ENCODE data around the gene FAM107B. TPM values are rescaled to one million over a fixed set of nuclear protein-coding genes. Genes with fewer than 3 reads are reported as not detected.
A peak's percentile ranks its signal among the peaks of the same experiment; 100 is the strongest.

Gene FAM107B
- polyA plus RNA-seq, 6 donors from 2014 or later, result 112 to 259 (median 159) TPM

- peaks cover 15 to 16% of the 10 kb centered on the region in 2 donors for H3K36me3 Mint-ChIP-seq
- ATAC-seq (ENCODE audit: low read depth in 2 of 2), result no peak
- H3K27ac Mint-ChIP-seq, result peak overlapping the region in 1 of 6 donors; percentile 12
- H3K4me1 Mint-ChIP-seq, result peaks cover 0 to 3% (median 0%) of the 10 kb centered on the region in 3 donors
- peaks cover 0 to 24% (median 10%) of the 10 kb centered on the region in 7 donors for H3K9me3 Mint-ChIP-seq
- no peak for DNase-seq
- H3K4me3 Mint-ChIP-seq, result no peak overlapping the region
- peaks cover 33 to 48% (median 45%) of the 10 kb centered on the region in 3 donors for H3K27me3 Mint-ChIP-seq
These were observed 287.8 kb downstream of the FAM107B start for GRCh38 chr10:14486777-14487487.

DNA sequence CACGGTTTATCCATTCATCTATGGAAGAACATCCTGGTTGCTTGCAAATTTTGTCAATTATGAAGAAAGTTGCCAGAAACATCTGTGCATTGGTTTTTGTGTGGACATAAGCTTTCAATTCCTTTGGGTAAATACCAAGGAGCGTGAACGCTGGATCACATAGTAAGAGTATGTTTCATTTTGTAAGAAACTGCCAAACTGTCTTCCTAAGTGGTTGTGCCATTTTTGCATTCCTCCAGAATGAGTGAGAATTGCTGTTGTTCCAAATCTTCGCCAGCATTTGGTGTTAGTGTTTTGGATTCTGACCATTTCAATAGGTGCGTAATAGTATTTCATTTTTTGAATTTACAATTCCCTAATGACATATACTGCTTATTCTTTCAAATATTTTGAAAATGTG is 288.7 kb downstream of the FAM107B start:
- no peak for DNase-seq
- H3K36me3 Mint-ChIP-seq, result peaks cover 15 to 16% of the 10 kb centered on the region in 2 donors
- H3K27ac Mint-ChIP-seq, result peak overlapping the region in 1 of 6 donors; percentile 21
- no peak overlapping the region for H3K4me3 Mint-ChIP-seq
- peaks cover 33 to 48% (median 45%) of the 10 kb centered on the region in 3 donors for H3K27me3 Mint-ChIP-seq
- peaks cover 0 to 3% (median 0%) of the 10 kb centered on the region in 3 donors for H3K4me1 Mint-ChIP-seq
- H3K9me3 Mint-ChIP-seq, result peaks cover 0 to 24% (median 10%) of the 10 kb centered on the region in 7 donors
- ATAC-seq (ENCODE audit: low read depth in 2 of 2), result no peak

DNA sequence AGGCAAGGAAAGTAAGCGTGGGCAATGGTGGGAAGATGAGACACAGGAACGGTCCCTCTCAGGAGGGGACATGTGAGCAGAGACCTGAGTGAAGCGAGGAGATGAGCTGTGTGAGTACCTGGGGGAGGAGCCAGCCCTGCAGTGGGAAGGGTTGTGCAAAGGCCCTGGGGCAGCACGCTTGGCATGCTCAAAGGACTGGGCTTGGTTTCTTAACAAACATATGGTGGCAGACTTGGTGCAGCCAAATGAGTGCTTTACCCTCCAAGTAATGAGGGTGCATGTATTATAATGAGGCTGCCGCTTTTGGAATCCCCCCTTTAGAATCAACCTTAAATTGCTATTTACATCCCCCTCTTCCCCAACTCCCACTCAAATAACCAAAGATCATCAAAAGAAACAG is 291.3 kb downstream of the FAM107B start:
- no peak for ATAC-seq (ENCODE audit: low read depth in 2 of 2)

DNA sequence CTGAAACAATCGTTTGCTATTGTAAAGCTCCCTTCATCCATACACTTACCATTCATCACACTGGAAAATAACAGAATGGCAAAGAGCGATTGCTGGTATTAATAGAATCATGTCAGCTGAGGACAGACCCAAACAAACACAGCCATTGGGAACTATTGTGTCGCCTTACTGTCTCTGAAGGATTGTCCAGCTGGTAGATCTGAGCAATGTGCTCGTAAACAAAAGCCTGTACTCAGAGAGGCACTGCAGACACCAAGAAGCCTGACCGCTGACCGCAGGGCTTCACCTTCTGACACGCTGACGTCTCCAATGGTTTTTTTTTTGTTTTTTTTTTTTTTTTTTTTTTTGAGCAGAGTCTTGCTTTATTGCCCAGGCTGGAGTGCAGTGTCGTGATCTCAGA is 292.9 kb downstream of the FAM107B start:
- ATAC-seq (ENCODE audit: low read depth in 2 of 2) (no peak), DNase-seq (no peak)
- Mint-ChIP-seq H3K4me1 (peaks cover 0 to 3% (median 1%) of the 10 kb centered on the region in 3 donors), H3K27me3 (peaks cover 34 to 46% (median 36%) of the 10 kb centered on the region in 3 donors), H3K36me3 (peaks cover 14 to 16% of the 10 kb centered on the region in 2 donors), H3K27ac (no peak overlapping the region), H3K9me3 (peaks cover 0 to 24% (median 10%) of the 10 kb centered on the region in 7 donors), H3K4me3 (no peak overlapping the region)

More for the DNA sequence above, 291.3 kb downstream of the FAM107B start:
- peaks cover 0 to 3% (median 0%) of the 10 kb centered on the region in 3 donors for H3K4me1 Mint-ChIP-seq
- peaks cover 0 to 24% (median 10%) of the 10 kb centered on the region in 7 donors for H3K9me3 Mint-ChIP-seq
- peaks cover 36 to 46% (median 45%) of the 10 kb centered on the region in 3 donors for H3K27me3 Mint-ChIP-seq
- H3K4me3 Mint-ChIP-seq, result peak overlapping the region in 1 of 8 donors; percentile 2
- no peak for DNase-seq
- peaks cover 15 to 16% of the 10 kb centered on the region in 2 donors for H3K36me3 Mint-ChIP-seq
- no peak overlapping the region for H3K27ac Mint-ChIP-seq

GRCh38 chr10:14481014-14481413 is 293.7 kb downstream of the FAM107B start:
- ATAC-seq (ENCODE audit: low read depth in 2 of 2), result no peak
- Mint-ChIP-seq H3K36me3 (peaks cover 7 to 16% of the 10 kb centered on the region in 2 donors), H3K27ac (peak overlapping the region in 1 of 6 donors; percentile 59), H3K27me3 (peaks cover 32 to 41% (median 37%) of the 10 kb centered on the region in 3 donors), H3K9me3 (peaks cover 0 to 24% (median 10%) of the 10 kb centered on the region in 7 donors), H3K4me3 (no peak overlapping the region), H3K4me1 (peaks cover 0 to 3% (median 1%) of the 10 kb centered on the region in 3 donors)
- DNase-seq, result no peak

- Mint-ChIP-seq H3K9me3 (peaks cover 0 to 12% (median 3%) of the 10 kb centered on the region in 7 donors), H3K27me3 (peaks cover 29 to 33% (median 31%) of the 10 kb centered on the region in 3 donors), H3K4me1 (peaks cover 0 to 1% (median 0%) of the 10 kb centered on the region in 3 donors), H3K36me3 (peaks cover 0 to 4% of the 10 kb centered on the region in 2 donors), H3K27ac (no peak overlapping the region), H3K4me3 (no peak overlapping the region)
- DNase-seq (no peak), ATAC-seq (ENCODE audit: low read depth in 2 of 2) (no peak)
These were observed 296.1 kb downstream of the FAM107B start for GRCh38 chr10:14478604-14479003.

- H3K4me1 Mint-ChIP-seq, result peaks cover 0 to 1% (median 0%) of the 10 kb centered on the region in 3 donors
- H3K36me3 Mint-ChIP-seq, result peaks cover 0 to under 1% of the 10 kb centered on the region in 2 donors
- peaks cover 25 to 29% (median 27%) of the 10 kb centered on the region in 3 donors for H3K27me3 Mint-ChIP-seq
- no peak overlapping the region for H3K27ac Mint-ChIP-seq
- ATAC-seq (ENCODE audit: low read depth in 2 of 2) (no peak), DNase-seq (no peak)
- peaks cover 0 to 8% (median 0%) of the 10 kb centered on the region in 7 donors for H3K9me3 Mint-ChIP-seq
- no peak overlapping the region for H3K4me3 Mint-ChIP-seq
These were observed 296.5 kb downstream of the FAM107B start for GRCh38 chr10:14478201-14478600.

DNA sequence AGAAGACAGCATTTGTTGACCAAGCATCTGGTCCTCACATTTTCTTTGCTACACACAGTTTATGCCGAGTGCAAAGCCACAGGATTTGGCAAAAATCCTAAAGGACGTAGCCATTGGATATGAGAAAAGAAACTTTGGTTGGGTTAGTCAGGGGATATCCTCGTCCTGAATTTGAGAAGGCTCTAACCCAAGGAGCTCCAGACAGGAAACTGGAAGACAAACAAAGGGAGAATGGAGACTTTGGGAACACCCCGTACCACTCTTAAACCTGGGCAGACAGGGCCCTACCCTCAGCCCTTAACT is 297.3 kb downstream of the FAM107B start:
- H3K27me3 Mint-ChIP-seq, result peaks cover 31 to 34% (median 32%) of the 10 kb centered on the region in 3 donors
- H3K9me3 Mint-ChIP-seq, result peaks cover 0 to 2% (median 0%) of the 10 kb centered on the region in 7 donors
- DNase-seq, result no peak
- H3K27ac Mint-ChIP-seq, result no peak overlapping the region
- H3K4me3 Mint-ChIP-seq, result no peak overlapping the region
- ATAC-seq (ENCODE audit: low read depth in 2 of 2), result no peak
- peaks cover 0 to 1% (median 0%) of the 10 kb centered on the region in 3 donors for H3K4me1 Mint-ChIP-seq
- no peaks in the 10 kb centered on the region for H3K36me3 Mint-ChIP-seq

- peak overlapping the region in 1 of 6 donors; percentile 33 for H3K27ac Mint-ChIP-seq
- H3K4me3 Mint-ChIP-seq, result no peak overlapping the region
- H3K4me1 Mint-ChIP-seq, result peaks cover 0 to 1% (median 0%) of the 10 kb centered on the region in 3 donors
- H3K9me3 Mint-ChIP-seq, result peaks cover 0 to 2% (median 0%) of the 10 kb centered on the region in 7 donors
- H3K36me3 Mint-ChIP-seq, result no peaks in the 10 kb centered on the region
- DNase-seq, result no peak
- ATAC-seq (ENCODE audit: low read depth in 2 of 2), result no peak
- H3K27me3 Mint-ChIP-seq, result peaks cover 36 to 40% (median 37%) of the 10 kb centered on the region in 3 donors
These were observed 297.9 kb downstream of the FAM107B start for GRCh38 chr10:14476641-14477407.

DNA sequence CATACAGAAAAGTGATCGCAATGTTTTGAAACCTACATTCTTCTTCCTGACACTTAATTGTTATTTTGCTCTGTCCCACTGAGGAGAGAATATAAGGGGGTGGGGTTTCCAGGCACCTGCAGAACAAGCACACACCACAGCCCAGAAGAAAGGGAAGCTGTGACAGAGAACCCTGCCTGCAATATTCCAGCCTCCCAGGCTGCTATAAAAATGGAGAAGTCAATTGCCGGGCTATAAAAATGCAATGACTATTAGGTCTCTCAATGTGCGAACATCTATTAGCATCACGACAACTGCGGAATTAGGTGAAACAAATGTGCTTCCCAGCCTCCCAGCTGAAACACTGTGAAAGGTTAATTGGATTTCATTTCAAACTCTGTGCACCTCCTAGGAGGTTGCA is 298.7 kb downstream of the FAM107B start:
- peaks cover 0 to 2% (median 0%) of the 10 kb centered on the region in 7 donors for H3K9me3 Mint-ChIP-seq
- peaks cover 39 to 42% (median 39%) of the 10 kb centered on the region in 3 donors for H3K27me3 Mint-ChIP-seq
- ATAC-seq (ENCODE audit: low read depth in 2 of 2) (no peak), DNase-seq (no peak)
- H3K27ac Mint-ChIP-seq, result no peak overlapping the region
- H3K4me1 Mint-ChIP-seq, result peaks cover 0 to 1% (median 0%) of the 10 kb centered on the region in 3 donors
- no peaks in the 10 kb centered on the region for H3K36me3 Mint-ChIP-seq
- H3K4me3 Mint-ChIP-seq, result no peak overlapping the region

DNA sequence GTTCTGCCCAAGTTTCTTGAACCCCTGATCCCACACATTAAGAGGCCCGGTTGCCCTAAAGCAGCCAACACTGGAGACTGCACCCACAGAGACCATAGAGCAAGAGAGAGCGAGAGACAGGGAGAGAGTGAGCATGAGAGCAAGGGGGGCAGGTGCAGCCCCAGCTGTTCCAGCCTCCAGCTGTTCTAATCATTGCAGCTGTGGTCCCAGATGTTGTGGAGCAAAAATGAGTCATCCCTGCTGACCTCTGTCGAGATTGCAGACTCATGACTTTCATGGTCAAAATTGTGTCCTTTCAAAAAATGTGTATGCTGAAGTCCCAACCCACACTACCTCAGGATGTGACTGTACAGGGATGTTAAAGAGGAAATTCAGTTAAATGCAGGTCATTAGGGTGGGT is 300.0 kb downstream of the FAM107B start:
- no peak for ATAC-seq (ENCODE audit: low read depth in 2 of 2)
- Mint-ChIP-seq H3K4me1 (peaks cover 0 to 1% (median 0%) of the 10 kb centered on the region in 3 donors), H3K4me3 (no peak overlapping the region), H3K9me3 (peaks cover 0 to 5% (median 0%) of the 10 kb centered on the region in 7 donors), H3K27ac (peak overlapping the region in 1 of 6 donors; percentile 33), H3K36me3 (no peaks in the 10 kb centered on the region), H3K27me3 (peaks cover 41 to 52% (median 46%) of the 10 kb centered on the region in 3 donors)
- DNase-seq, result no peak

GRCh38 chr10:14470920-14471319 is 303.8 kb downstream of the FAM107B start:
- no peaks in the 10 kb centered on the region for H3K4me1 Mint-ChIP-seq
- H3K9me3 Mint-ChIP-seq, result peaks cover 0 to 5% (median 0%) of the 10 kb centered on the region in 7 donors
- H3K36me3 Mint-ChIP-seq, result no peaks in the 10 kb centered on the region
- ATAC-seq (ENCODE audit: low read depth in 2 of 2), result no peak
- H3K27me3 Mint-ChIP-seq, result peaks cover 44 to 62% (median 53%) of the 10 kb centered on the region in 3 donors
- H3K4me3 Mint-ChIP-seq, result no peak overlapping the region
- no peak for DNase-seq
- no peak overlapping the region for H3K27ac Mint-ChIP-seq

DNA sequence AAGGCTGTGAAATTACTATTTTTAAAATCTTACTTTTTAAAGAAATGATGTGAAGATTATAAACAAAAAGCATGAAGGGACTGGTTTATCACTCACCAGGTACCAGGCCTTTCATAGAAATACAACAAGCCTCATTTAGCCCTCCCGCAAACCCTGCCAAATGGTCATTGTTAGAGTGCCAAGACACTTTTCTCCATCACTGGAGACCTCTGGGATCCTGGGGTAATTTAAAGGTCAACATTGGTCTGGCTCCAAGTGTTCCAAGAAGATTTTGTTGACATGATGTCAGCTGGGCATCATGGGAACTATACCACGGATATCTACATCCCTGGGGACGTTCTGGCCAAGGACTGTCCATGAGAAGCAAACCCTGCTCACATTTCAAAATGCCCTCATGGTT is 306.0 kb downstream of the FAM107B start:
- Mint-ChIP-seq H3K9me3 (peaks cover 0 to 16% (median 5%) of the 10 kb centered on the region in 7 donors), H3K27ac (no peak overlapping the region), H3K4me1 (no peaks in the 10 kb centered on the region), H3K27me3 (peaks cover 42 to 48% (median 43%) of the 10 kb centered on the region in 3 donors), H3K36me3 (no peaks in the 10 kb centered on the region), H3K4me3 (no peak overlapping the region)
- DNase-seq (no peak), ATAC-seq (ENCODE audit: low read depth in 2 of 2) (no peak)
